DMS53 (cell line): ENCODE results near the gene GFOD1.
"Not testable (repeated sequence)": the region's sequence is repeated elsewhere in the genome, so short reads cannot be mapped to it uniquely, and the experiment has no call there.

Experiments
- DNase-seq: peaks from one replicate; lab custom pipeline; 2025; lab: John Stamatoyannopoulos, UW

The GFOD1 gene

DNA sequence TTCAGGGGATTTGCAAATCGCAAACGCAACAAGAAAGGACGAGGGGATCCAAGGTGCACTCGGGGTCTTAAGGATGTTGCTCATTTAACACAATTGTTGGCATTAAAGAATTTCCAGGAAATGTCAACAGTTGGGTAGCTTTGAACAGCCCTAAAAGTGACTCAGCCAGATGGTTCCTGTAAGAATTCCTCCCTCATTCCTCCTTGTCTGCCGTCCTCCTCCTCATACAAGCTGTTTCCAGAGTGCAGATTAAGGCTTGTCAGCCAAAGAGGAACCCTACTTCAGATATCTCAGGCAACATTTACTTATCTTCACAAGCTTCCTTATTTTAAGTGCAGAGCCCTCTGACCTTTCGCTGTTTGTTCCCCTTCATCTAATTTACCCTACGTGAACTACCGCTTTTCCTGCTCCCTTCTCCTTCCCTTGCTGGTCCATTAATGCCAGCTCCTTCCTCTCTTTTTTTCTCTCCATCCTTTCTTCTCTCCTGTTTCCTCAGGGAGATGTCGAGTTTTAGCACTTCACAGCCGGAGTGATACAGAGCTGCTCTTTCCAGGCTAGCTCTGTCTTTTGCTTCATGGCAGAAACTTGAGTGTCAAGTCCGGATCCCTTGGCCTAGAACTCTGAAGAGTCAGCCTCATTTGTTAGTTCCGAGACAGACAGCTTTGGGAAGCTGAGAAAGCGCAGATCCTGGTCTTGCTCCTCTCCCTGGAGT lies 132.9 kb downstream of the GFOD1 start:
- DNase-seq: no peak

GRCh38 chr6:13352165-13352564 lies 135.2 kb downstream of the GFOD1 start:
- DNase-seq: no peak

GRCh38 chr6:13351271-13351670 lies 136.1 kb downstream of the GFOD1 start:
- DNase-seq: no peak

DNA sequence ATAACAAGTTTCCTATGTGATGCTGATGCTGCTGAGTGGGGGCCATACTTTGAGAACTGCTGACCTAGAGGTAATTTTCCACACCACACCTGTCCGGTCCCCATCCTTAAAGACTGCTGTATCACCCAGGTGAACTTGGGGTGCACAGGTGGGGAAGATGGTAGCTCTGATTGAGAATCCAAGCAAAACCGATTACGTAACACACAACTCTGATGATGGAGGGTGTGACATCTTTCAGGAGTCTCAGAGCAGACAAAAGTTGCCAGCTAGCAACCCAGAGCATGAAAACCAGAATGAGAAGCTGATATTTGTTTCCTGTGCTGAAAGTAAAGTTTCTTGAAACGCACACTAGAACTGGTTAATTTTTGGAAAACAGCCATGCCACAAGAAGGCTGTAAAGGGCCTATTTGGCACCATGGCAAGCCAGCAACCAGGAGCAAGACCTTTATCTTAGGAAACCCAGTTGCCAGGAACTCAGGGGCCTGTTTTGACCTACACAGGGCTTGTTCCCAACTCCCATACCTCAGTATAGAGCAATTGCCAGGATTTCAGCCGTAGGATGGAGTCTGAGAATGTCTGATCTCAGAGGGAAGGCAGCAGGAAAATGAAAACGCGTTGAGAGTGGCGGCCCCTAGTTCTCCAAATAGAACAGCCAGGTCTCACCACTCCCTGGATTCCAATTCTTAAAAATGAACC lies 137.4 kb downstream of the GFOD1 start:
- DNase-seq: no peak

DNA sequence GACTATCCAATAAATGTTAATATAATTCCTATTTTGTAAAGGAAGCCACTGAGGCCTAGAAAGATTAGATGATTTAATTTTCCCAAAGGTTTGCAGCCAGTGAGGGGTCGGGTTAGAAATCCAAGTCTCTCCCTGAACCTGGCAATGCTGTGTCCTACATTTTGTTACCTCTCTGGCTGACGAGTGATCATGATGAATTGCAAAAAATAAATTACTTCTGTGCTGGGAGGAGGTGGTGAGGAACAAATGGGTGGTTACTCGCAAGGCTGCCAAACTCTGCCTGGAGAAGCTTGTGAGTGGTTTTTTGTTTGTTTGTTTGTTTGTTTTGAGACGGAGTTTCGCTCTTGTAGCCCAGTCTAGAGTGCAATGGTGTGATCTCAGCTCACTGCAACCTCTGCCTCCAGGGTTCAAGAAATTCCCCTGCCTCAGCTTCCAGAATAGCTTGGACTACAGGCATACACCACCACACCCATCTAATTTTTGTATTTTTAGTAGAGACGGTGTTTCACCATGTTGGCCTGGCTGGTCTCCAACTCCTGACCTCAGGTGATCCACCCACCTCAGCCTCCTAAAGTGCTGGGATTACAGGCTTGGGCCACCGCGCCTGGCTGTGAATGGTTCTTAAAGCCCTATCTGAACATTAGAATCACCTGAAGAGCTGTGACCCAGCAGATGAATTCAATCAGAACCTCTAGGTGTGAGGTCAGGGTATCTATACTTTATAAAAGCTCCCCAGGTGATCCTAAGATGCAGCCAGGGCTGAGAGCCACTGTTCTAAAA lies 138.9 kb downstream of the GFOD1 start:
- DNase-seq: no peak

DNA sequence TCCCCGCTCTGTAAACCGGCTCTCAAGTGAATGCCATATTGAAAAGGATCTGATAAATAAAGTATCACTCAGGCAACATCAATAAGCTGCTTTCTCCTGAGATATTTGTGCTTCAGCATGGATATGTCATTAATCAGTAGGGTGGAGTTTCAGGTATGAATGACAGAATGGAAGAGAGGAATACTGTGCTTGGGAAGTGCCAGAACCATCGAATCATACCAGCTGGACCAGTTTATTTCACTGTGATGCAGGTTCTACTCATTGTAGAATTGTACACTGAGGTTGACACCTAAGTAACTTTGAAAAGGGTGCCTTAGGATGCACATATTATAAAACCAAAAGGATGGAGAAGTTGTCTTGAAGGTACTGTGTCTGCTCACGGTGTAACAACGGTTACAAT lies 141.2 kb downstream of the GFOD1 start:
- DNase-seq: no peak

DNA sequence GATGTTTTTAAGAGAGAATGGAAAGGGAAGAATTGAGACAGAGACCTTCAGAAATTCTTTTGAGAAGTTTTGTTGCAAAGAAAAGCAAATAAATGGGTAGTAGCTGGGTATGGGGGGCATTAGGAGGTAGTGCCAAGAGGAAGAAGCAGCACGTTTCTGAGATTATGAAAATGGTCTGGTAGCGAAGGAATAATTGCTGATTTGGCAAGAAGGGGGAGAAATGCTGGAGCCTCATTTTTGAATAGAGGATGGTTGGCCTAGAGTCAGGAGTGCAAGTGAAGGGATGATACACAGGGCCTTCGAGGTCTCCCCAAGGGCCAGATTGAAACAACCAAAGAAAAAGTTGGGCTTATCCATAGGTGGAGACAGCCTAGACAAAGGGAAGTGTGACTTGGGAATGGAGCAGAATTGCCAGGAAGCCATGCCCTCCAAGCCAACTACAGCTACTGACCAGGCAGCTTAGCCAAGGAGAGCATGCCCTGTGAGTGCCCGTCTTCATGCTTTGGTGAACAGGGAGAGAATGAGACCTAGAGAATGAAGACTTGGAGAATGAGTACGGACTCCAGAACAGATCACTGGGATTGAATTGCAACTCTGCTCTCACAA lies 144.9 kb downstream of the GFOD1 start:
- DNase-seq: no peak

DNA sequence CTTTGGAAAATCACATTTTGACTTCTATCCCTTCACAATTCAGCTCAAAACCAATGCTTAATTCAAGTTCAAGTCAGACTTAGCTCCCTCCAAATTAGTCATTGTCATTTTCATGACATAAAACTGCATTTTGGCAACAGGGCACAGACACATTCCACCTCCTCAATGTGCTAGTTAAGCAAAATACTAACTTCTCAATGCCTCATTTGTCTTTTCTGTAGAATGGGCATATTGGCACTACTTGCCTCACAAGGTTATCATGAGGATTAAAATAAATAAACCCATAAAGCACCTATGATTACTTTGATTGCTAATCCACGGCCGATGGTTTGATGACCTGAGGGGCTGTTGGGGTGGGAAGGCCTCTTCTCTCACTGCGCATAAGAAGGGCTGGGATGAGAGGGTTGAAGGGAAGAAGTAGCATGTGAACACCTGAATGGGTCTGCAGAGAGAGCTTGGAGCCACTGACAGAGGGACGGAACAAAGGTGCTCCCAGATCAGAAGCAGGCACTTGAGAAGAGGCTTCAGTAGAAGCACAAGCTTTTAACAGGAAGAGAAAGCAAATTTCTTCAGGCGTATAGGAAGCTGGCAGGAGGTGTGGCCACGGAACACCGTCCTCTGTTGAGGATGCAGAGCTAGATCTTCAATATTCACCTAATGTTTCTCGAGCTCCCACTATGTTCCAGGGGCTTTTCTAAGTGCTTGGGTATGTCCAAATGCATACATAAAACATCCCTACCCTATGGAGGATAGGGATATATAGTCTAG lies 147.4 kb downstream of the GFOD1 start:
- no peak for DNase-seq

GRCh38 chr6:13338038-13338437 lies 149.4 kb downstream of the GFOD1 start:
- no peak for DNase-seq

GRCh38 chr6:13336553-13336952 lies 150.8 kb downstream of the GFOD1 start:
- peak; percentile 80 for DNase-seq

- DNase-seq: no peak
Observed at GRCh38 chr6:13334953-13335352, 152.4 kb downstream of the GFOD1 start.

DNA sequence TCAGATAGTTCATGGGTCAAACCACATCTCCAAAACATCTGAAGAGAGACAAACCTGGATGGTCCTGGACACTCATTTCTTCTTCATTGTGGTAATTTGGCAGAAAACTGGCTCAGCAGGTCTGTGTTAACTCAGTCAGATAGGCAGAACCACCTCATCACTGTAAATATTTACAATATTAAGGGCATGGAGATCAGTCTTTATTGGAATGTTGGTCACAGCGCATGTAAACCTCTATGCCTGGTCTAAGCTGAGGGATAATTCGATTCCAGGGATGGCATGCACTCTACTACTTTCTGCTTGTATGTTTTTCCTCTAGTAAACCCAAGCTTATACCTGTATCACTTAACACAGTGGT lies 155.1 kb downstream of the GFOD1 start:
- peak; percentile 73 for DNase-seq

DNA sequence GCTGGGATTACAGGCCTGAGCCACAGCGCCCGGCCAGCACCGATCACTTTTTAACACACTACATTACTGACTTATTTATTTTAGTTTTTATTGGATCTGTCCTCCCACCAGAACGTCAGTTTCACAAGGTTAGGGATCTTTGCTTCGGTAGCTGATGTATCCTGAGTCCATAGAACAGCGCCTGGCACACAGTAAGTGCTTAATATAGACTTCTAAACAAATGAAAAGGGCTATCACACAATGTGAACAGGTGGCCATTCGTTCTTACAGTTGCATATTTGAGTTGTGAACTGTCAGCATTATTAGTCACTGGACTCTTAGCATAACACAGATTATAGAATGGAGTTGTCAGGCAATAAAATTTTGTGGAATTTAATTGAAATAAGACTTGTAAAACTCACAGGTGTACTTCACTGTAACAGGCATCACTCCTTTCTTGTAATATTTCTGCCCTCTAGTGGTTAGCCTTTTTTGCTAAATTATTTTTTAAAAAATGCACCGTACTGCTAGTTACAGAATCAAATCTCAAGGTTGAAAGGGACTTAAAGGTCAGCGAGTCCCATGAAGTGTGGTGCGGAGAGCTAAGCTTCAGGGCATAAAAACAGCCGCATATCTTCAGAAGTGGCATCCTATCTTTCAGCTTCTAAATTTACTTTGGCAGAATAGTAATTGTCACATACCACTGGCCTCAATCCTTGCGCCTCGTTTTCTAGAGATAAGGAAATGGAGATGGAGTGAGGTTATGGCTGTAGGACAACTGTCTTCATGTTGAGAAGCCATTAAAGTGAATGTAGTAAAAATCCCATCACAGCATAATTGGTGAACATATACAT lies 155.7 kb downstream of the GFOD1 start:
- DNase-seq: peak; percentile 65

- no peak for DNase-seq
Observed at GRCh38 chr6:13328875-13329183, 158.6 kb downstream of the GFOD1 start.

GRCh38 chr6:13328076-13328874 lies 159.1 kb downstream of the GFOD1 start, which contains the start of gene TBC1D7:
Gene TBC1D7, minus strand, starts transcription at chr6:13328537. Its CDS starts 1,639 bp downstream, at chr6:13326898.
- peak; percentile 96 for DNase-seq

DNA sequence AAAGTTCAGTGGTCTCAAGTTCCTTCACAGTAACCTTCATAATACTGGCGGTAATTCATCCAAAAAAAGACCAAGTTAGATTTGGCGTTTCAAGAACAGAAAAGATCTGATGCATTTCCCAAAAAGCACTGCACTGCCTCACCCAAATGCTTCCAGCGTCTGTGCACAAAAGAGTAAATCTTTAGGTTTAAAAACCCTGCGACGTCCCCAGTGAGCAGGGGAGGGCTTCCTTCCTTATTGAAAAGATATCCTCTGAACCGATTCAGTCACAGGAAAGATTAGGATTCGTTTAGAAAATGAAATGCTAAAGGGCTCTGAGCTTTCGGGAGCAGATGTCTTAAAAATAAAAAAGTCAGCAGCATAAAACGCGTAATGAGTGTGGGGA lies 159.7 kb downstream of the GFOD1 start:
- no peak for DNase-seq

DNA sequence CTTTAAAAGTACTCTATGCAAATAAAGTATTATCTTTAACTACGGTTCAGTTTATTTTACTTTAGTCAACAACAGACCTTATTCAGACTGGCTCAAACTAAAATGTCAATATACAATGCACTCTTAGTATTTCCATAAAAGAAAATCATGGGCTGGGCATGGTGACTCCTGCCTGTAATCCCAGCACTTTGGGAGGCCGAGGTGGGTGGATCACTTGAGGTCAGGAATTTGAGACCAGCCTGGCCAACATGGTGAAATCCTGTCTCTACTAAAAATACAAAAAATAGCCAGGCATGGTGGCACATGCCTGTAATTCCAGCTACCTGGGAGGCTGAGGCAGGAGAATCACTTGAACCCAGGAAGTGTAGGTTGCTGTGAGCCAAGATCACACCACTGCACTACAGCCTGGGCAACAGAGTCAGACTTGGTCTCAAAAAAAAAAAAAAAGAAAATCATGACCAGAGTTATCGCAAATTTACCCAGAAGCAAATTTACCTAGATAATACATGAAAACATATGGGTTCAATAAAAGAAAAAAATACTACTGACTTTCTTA lies 161.3 kb downstream of the GFOD1 start:
- not testable (repeated sequence) for DNase-seq

DNA sequence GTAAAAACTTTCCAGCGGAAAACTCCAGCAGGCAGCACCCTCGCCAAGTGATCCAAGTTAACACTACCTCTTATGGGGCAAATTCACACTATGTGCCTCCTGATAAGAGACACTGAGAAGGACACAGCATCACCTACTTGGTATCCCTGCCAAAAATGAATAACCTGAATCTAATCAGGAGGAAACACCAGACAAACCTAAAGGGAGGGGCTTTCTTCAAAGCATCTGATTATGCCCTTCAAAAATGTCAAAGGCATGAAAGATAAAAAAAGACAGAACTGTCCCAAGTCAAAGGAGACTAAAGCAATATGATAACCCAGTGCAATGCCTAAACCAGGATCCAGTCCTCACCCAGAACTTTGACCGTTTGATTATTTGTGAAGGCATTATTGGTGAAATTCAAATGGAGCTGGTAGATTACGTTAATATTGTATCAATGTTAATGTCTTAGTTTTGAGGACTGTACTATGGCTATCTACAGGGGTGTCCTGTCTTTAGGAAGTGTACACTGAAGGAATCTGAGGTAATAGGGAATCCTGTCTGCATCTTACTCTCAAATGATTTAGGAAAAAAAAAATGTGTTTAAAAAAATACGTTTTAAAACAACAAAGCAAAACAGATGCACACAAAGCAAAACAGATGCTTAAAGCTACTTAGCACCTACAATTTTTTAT lies 167.4 kb downstream of the GFOD1 start:
- no peak for DNase-seq

- DNase-seq: no peak
Observed at GRCh38 chr6:13318821-13319220, 168.6 kb downstream of the GFOD1 start.
